Measurements from ENCODE around the gene LGALS3BP. TPM values are rescaled to one million over a fixed set of nuclear protein-coding genes. Genes with fewer than 3 reads are reported as not detected.
"Not testable (repeated sequence)": the region's sequence is repeated elsewhere in the genome, so short reads cannot be mapped to it uniquely, and the experiment has no call there.

LGALS3BP gene
- total RNA-seq, 1 experiment from 2014 or later = 507 TPM

GRCh38 chr17:78966123-78966813, 13.5 kb downstream of the LGALS3BP start:
- Histone ChIP-seq H3K9me2 (ENCODE audit: insufficient read depth) (no peaks in the 10 kb centered on the region), H2AFZ (no peak overlapping the region), H3K79me2 (ENCODE audit: low read depth) (peaks cover 9% of the 10 kb centered on the region; the same call in 1 of the 2 replicates), H3K4me3 (no peak overlapping the region), H3K9me3 (ENCODE audit: insufficient read depth, low read depth) (no peaks in the 10 kb centered on the region), H4K20me1 (ENCODE audit: insufficient read depth) (no peaks in the 10 kb centered on the region; the same call in 1 of the 2 replicates), H3K27me3 (ENCODE audit: insufficient read depth, low read depth) (no peaks in the 10 kb centered on the region), H3F3A (ENCODE audit: insufficient read depth, low read depth) (0 out of 2 replicates have a peak, but pooled peaks cover 10% of the 10 kb centered on the region), H3K27ac (no peak overlapping the region), H3K4me1 (replicated peaks; ENCODE audit: insufficient read depth) (peaks cover 25% of the 10 kb centered on the region), H3K4me2 (no peak overlapping the region), H3K36me3 (ENCODE audit: low read depth) (no peaks in the 10 kb centered on the region)
- TF ChIP-seq CTCF (conservative IDR thresholded peaks at IDR 0.05) = no peak
- TF ChIP-seq EZH2 (IDR thresholded peaks at IDR 0.05; ENCODE audit: low read depth) = no peak
- no peak for DNase-seq
- no TSS peak for BruUV-seq (replicated peaks)
- intact Hi-C loops (cut with micrococcal nuclease; ENCODE audit: unreplicated experiment) = no loop called here
- ChIA-PET CTCF (no interaction called here), POLR2A (ENCODE audit: unreplicated experiment) (no interaction called here)

- H3K4me3 ChIP-seq = no peak overlapping the region
- H3K36me3 ChIP-seq (ENCODE audit: low read depth) = no peaks in the 10 kb centered on the region
- intact Hi-C loops (cut with micrococcal nuclease; ENCODE audit: unreplicated experiment) = no loop called here
- no peaks in the 10 kb centered on the region for H4K20me1 ChIP-seq (ENCODE audit: insufficient read depth)
- no peak overlapping the region for H3K4me2 ChIP-seq
- no peak for TF ChIP-seq EZH2 (IDR thresholded peaks at IDR 0.05; ENCODE audit: low read depth)
- DNase-seq = no peak
- H3K27ac ChIP-seq = no peak overlapping the region
- peaks cover 31% of the 10 kb centered on the region for H3K4me1 ChIP-seq (replicated peaks; ENCODE audit: insufficient read depth)
- no TSS peak for BruUV-seq (replicated peaks)
- peaks cover 4% of the 10 kb centered on the region; the same call in 1 of the 2 replicates for H3K79me2 ChIP-seq (ENCODE audit: low read depth)
- ChIA-PET CTCF (no interaction called here), POLR2A (ENCODE audit: unreplicated experiment) (no interaction called here)
- H2AFZ ChIP-seq = no peak overlapping the region
- H3K9me3 ChIP-seq (ENCODE audit: insufficient read depth, low read depth) = no peaks in the 10 kb centered on the region
- 0 out of 2 replicates have a peak, but pooled peaks cover 10% of the 10 kb centered on the region for H3F3A ChIP-seq (ENCODE audit: insufficient read depth, low read depth)
- no peaks in the 10 kb centered on the region for H3K9me2 ChIP-seq (ENCODE audit: insufficient read depth)
- no peaks in the 10 kb centered on the region for H3K27me3 ChIP-seq (ENCODE audit: insufficient read depth, low read depth)
Observed at GRCh38 chr17:78965491-78965924, 14.2 kb downstream of the LGALS3BP start.

- ChIA-PET POLR2A (ENCODE audit: unreplicated experiment) (no interaction called here), CTCF (interaction anchor here (0.7 kb wide), 1 partner anchor 627 kb away, joined by 3 read pairs; no protein-coding TSS in a partner anchor)
- peaks cover 10% of the 10 kb centered on the region; the same call in 1 of the 2 replicates for H3F3A ChIP-seq (ENCODE audit: insufficient read depth, low read depth)
- DNase-seq = no peak
- H4K20me1 ChIP-seq (ENCODE audit: insufficient read depth) = no peaks in the 10 kb centered on the region
- no peaks in the 10 kb centered on the region for H3K36me3 ChIP-seq (ENCODE audit: low read depth)
- no peaks in the 10 kb centered on the region for H3K9me2 ChIP-seq (ENCODE audit: insufficient read depth)
- no peaks in the 10 kb centered on the region for H3K9me3 ChIP-seq (ENCODE audit: insufficient read depth, low read depth)
- TF ChIP-seq CTCF (conservative IDR thresholded peaks at IDR 0.05) = no peak
- no peak for TF ChIP-seq EZH2 (IDR thresholded peaks at IDR 0.05; ENCODE audit: low read depth)
- no peak overlapping the region for H2AFZ ChIP-seq
- no TSS peak for BruUV-seq (replicated peaks)
- H3K79me2 ChIP-seq (ENCODE audit: low read depth) = no peaks in the 10 kb centered on the region
- peak overlapping the region; percentile 69; the same call in 1 of the 2 replicates for H3K27ac ChIP-seq
- peaks cover 41% of the 10 kb centered on the region for H3K4me1 ChIP-seq (replicated peaks; ENCODE audit: insufficient read depth)
- H3K4me2 ChIP-seq = no peak overlapping the region
- H3K27me3 ChIP-seq (ENCODE audit: insufficient read depth, low read depth) = no peaks in the 10 kb centered on the region
- intact Hi-C loops (cut with micrococcal nuclease; ENCODE audit: unreplicated experiment) = no loop called here
- no peak overlapping the region for H3K4me3 ChIP-seq
Observed at GRCh38 chr17:78963378-78963777, 16.3 kb downstream of the LGALS3BP start.

- BruUV-seq (replicated peaks); H3K9me3 ChIP-seq (ENCODE audit: insufficient read depth, low read depth); H3K79me2 ChIP-seq (ENCODE audit: low read depth); POLR2A ChIA-PET (ENCODE audit: unreplicated experiment); H2AFZ ChIP-seq; H4K20me1 ChIP-seq (ENCODE audit: insufficient read depth); H3K36me3 ChIP-seq (ENCODE audit: low read depth); CTCF ChIA-PET; intact Hi-C loops (cut with micrococcal nuclease; ENCODE audit: unreplicated experiment); DNase-seq; H3K9me2 ChIP-seq (ENCODE audit: insufficient read depth); H3K4me3 ChIP-seq; H3K27me3 ChIP-seq (ENCODE audit: insufficient read depth, low read depth): not testable (repeated sequence)
- Histone ChIP-seq H3F3A (ENCODE audit: insufficient read depth, low read depth) (peaks cover 10% of the 10 kb centered on the region; the same call in 1 of the 2 replicates), H3K4me2 (peak overlapping the region; percentile 42; the same call in 1 of the 2 replicates), H3K27ac (peak overlapping the region; percentile 69), H3K4me1 (replicated peaks; ENCODE audit: insufficient read depth) (peaks cover 45% of the 10 kb centered on the region)
Observed at GRCh38 chr17:78962984-78963348, 16.8 kb downstream of the LGALS3BP start.

All from PC-9 (cell line).